ENCODE measurements around the gene LARP4B. TPM values are rescaled to one million over a fixed set of nuclear protein-coding genes. Genes with fewer than 3 reads are reported as not detected.

The LARP4B gene
- total and polyA plus RNA-seq, 2 experiments from 2014 or later = 18.3 to 52.3 TPM

GRCh38 chr10:930625-931325 is 730 bp downstream of the LARP4B start (continued):
- TF ChIP-seq ZNF462 (CRISPR knock-in tag; IDR thresholded peaks at IDR 0.05) (no peak), NANOG (IDR thresholded peaks at IDR 0.05; ENCODE audit: borderline replicate concordance) (no peak), JUNB (IDR thresholded peaks at IDR 0.05; ENCODE audit: unreplicated experiment) (no peak), CREB1 (CRISPR knock-in tag; IDR thresholded peaks at IDR 0.05; ENCODE audit: low read depth) (no peak)

- TF ChIP-seq EZH2phosphoT487 (IDR thresholded peaks at IDR 0.05; ENCODE audit: unreplicated experiment) (no peak), ZNF114 (CRISPR knock-in tag; IDR thresholded peaks at IDR 0.05) (no peak), JUNB (IDR thresholded peaks at IDR 0.05; ENCODE audit: unreplicated experiment) (no peak), EZH2 (IDR thresholded peaks at IDR 0.05; ENCODE audit: low read depth, unreplicated experiment) (no peak), ZNF331 (CRISPR knock-in tag; IDR thresholded peaks at IDR 0.05; ENCODE audit: low read depth) (no peak), STAT1 (IDR thresholded peaks at IDR 0.05; ENCODE audit: unreplicated experiment) (no peak)
- Histone ChIP-seq H4K20me1 (replicated peaks; ENCODE audit: insufficient read depth) (peaks cover 45% of the 10 kb centered on the region), H3K4me3 (peak overlapping the region; percentile 80), H3K27ac (ENCODE audit: low read depth) (peak overlapping the region; percentile 84), H3K4me1 (ENCODE audit: insufficient read depth) (peaks cover 34% of the 10 kb centered on the region), H2AFZ (no peak overlapping the region), H3K36me3 (ENCODE audit: insufficient read depth) (no peaks in the 10 kb centered on the region), H3F3A (replicated peaks; ENCODE audit: low read depth) (peaks cover 13% of the 10 kb centered on the region), H3K4me2 (peak overlapping the region; percentile 95), H3K9me2 (ENCODE audit: insufficient read depth) (no peaks in the 10 kb centered on the region), H3K27me3 (ENCODE audit: insufficient read depth) (no peaks in the 10 kb centered on the region), H3K79me2 (replicated peaks; ENCODE audit: insufficient read depth) (peaks cover 56% of the 10 kb centered on the region)
- Mint-ChIP-seq H3K27ac (peak overlapping the region; percentile 93), H3K36me3 (ENCODE audit: low read depth) (peaks cover 7% of the 10 kb centered on the region; the same call in 2 of the 3 replicates), H3K4me1 (peaks cover 43% of the 10 kb centered on the region), H3K27me3 (ENCODE audit: insufficient read depth, low read depth, poor library complexity) (peaks cover 3% of the 10 kb centered on the region), H3K4me3 (peak overlapping the region; percentile 90), H3K9me3 (no peaks in the 10 kb centered on the region)
- ATAC-seq = no peak
- no peak for DNase-seq (ENCODE audit: low spot score)
These were observed 1.4 kb downstream of the LARP4B start for GRCh38 chr10:929960-930624.
